Endothelial cell of umbilical vein (primary cell): Measurements from ENCODE around the gene ADH6.
"Not testable (repeated sequence)": the region's sequence is repeated elsewhere in the genome, so short reads cannot be mapped to it uniquely, and the experiment has no call there.

Experiments
- EZH2 ChIP-seq: IDR thresholded peaks from 2 replicates; pipeline ENCODE4 v1.6.1; 2012; ENCODE audit warnings: borderline replicate concordance, low read depth, mild to moderate bottlenecking, moderate library complexity, low read length, inconsistent platforms; ENCODE audit not compliant: severe bottlenecking
- FOS ChIP-seq: IDR thresholded peaks from 2 replicates; pipeline ENCODE4 v1.6.1; 2011; ENCODE audit warnings: mild to moderate bottlenecking, low read length, moderate library complexity, borderline replicate concordance; ENCODE audit not compliant: insufficient read depth
- GATA2 ChIP-seq: IDR thresholded peaks from 2 replicates; pipeline ENCODE4 v1.7.0; 2011; ENCODE audit warnings: low read depth, mild to moderate bottlenecking, moderate library complexity, mixed read lengths, low read length; ENCODE audit not compliant: insufficient read length, insufficient read depth
- JUN ChIP-seq: IDR thresholded peaks from 2 replicates; pipeline ENCODE4 v1.6.1; 2011; ENCODE audit warnings: borderline replicate concordance, low read depth; ENCODE audit not compliant: insufficient read length, insufficient read depth
- POLR2A ChIP-seq: IDR thresholded peaks from 2 replicates; pipeline ENCODE4 v1.6.1; 2012; ENCODE audit warnings: low read depth, mild to moderate bottlenecking, control low read depth, low read length
- POLR2AphosphoS5 ChIP-seq: IDR thresholded peaks from 2 replicates; pipeline ENCODE4 v1.6.1; 2012; ENCODE audit warnings: low read depth, mild to moderate bottlenecking, control low read depth, low read length, moderate library complexity; ENCODE audit not compliant: insufficient read depth
- TF ChIP-seq, protein P1 (sequence below), 2 donors: IDR thresholded peaks; 1 replicate in 1 of 2; 2 replicates in 1 of 2; pipeline ENCODE4 v1.5.1; 2011; ENCODE audit warnings: low read length in 2 of 2, mild to moderate bottlenecking in 2 of 2, moderate library complexity in 2 of 2, control low read depth in 1 of 2, inconsistent platforms in 1 of 2, low read depth in 1 of 2; ENCODE audit not compliant: insufficient read depth in 1 of 2; ENCODE audit errors: extremely low read depth in 1 of 2
- TF ChIP-seq, protein P2 (sequence below): IDR thresholded peaks from 2 replicates; pipeline ENCODE4 v1.6.1; 2011; ENCODE audit not compliant: insufficient read depth, insufficient read length

DNA sequence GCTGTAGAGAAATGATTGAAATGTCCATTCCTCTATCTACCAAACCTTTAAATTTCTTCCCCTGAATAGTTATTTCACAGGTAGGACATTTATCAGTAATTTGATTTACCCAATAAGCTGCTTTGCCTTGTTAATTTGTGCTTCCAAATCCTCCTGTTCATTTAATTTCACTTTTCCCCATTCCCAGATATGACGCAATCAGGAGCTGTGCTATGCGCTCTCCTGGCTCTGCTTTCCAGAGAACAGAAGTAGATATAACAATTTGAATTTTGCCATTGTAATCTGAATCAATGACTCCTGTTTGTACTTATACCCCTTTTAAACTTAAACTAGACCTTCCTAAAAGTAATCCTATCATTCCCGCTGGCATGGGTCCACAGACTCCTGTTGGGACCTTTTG is 29.1 kb downstream of the ADH6 start:
- TF ChIP-seq POLR2A, POLR2AphosphoS5, JUN, EZH2, GATA2, FOS: not testable (repeated sequence)
- TF ChIP-seq, protein P1, sequence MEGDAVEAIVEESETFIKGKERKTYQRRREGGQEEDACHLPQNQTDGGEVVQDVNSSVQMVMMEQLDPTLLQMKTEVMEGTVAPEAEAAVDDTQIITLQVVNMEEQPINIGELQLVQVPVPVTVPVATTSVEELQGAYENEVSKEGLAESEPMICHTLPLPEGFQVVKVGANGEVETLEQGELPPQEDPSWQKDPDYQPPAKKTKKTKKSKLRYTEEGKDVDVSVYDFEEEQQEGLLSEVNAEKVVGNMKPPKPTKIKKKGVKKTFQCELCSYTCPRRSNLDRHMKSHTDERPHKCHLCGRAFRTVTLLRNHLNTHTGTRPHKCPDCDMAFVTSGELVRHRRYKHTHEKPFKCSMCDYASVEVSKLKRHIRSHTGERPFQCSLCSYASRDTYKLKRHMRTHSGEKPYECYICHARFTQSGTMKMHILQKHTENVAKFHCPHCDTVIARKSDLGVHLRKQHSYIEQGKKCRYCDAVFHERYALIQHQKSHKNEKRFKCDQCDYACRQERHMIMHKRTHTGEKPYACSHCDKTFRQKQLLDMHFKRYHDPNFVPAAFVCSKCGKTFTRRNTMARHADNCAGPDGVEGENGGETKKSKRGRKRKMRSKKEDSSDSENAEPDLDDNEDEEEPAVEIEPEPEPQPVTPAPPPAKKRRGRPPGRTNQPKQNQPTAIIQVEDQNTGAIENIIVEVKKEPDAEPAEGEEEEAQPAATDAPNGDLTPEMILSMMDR (IDR thresholded peaks at IDR 0.05; ENCODE audit: extremely low read depth in 1 of 2, insufficient read depth in 1 of 2, low read depth in 1 of 2, low read length in 2 of 2), result not testable (repeated sequence)
- TF ChIP-seq, protein P2, sequence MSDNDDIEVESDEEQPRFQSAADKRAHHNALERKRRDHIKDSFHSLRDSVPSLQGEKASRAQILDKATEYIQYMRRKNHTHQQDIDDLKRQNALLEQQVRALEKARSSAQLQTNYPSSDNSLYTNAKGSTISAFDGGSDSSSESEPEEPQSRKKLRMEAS, result not testable (repeated sequence)
